Neural cell (in vitro differentiated cells): ENCODE data around the gene BTBD1. TPM values are rescaled to one million over a fixed set of nuclear protein-coding genes. Genes with fewer than 3 reads are reported as not detected.
A peak's percentile ranks its signal among the peaks of the same experiment; 100 is the strongest.

ENCODE experiments used
- H2AFZ ChIP-seq: fragments of 200-600, 300-800 bp; sonication (generic), shearing (Covaris generic); 2 replicates; pipeline ENCODE4 v1.6.0; 2014; ENCODE audit warnings: low read depth, mild to moderate bottlenecking, antibody characterized with exemption, low read length, moderate library complexity
- H3F3A ChIP-seq: fragments of 200-600 bp; shearing (Covaris generic); 2 replicates; pipeline ENCODE4 v1.6.1; 2016; ENCODE audit warnings: mild to moderate bottlenecking, moderate library complexity, mixed read lengths, antibody characterized with exemption, low read length; ENCODE audit not compliant: insufficient read depth, poor library complexity, severe bottlenecking
- H3K27ac ChIP-seq: fragments of 200-600, 300-800 bp; sonication (generic), shearing (Covaris generic); 2 replicates; pipeline ENCODE4 v1.5.1; 2014; ENCODE audit warnings: mild to moderate bottlenecking, low read length, moderate library complexity
- H3K27me3 ChIP-seq: fragments of 300-800, 200-600 bp; sonication (generic), shearing (Covaris generic); 2 replicates; pipeline ENCODE4 v1.6.0; 2014; ENCODE audit warnings: mild to moderate bottlenecking, low read depth, low read length, moderate library complexity; ENCODE audit not compliant: insufficient read depth
- H3K36me3 ChIP-seq: fragments of 300-800, 200-600 bp; sonication (generic), shearing (Covaris generic); 2 replicates; pipeline ENCODE4 v1.5.1; 2014; ENCODE audit warnings: mild to moderate bottlenecking, antibody characterized with exemption, low read length, moderate library complexity; ENCODE audit not compliant: insufficient read depth
- H3K4me2 ChIP-seq: fragments of 300-800, 200-600 bp; sonication (generic), shearing (Covaris generic); 2 replicates; pipeline ENCODE4 v1.6.0; 2014; ENCODE audit warnings: mild to moderate bottlenecking, low read length
- H3K4me3 ChIP-seq: fragments of 300-800, 200-600 bp; sonication (generic), shearing (Covaris generic); 2 replicates; pipeline ENCODE4 v1.5.1; 2014; ENCODE audit warnings: mild to moderate bottlenecking, low read length, moderate library complexity
- H3K79me2 ChIP-seq: fragments of 200-600 bp; shearing (Covaris generic); replicated peaks from 2 replicates; pipeline ENCODE4 v1.6.0; 2014; ENCODE audit warnings: mild to moderate bottlenecking, low read length, moderate library complexity; ENCODE audit not compliant: insufficient read depth
- H3K9ac ChIP-seq: fragments of 300-800, 200-600 bp; sonication (generic), shearing (Covaris generic); 2 replicates; pipeline ENCODE4 v1.6.1; 2016; ENCODE audit warnings: mild to moderate bottlenecking, low read length, mixed read lengths
- H3K9me2 ChIP-seq: fragments of 200-600 bp; shearing (Covaris generic); 2 replicates; pipeline ENCODE4 v1.6.1; 2016; ENCODE audit warnings: mild to moderate bottlenecking, low read length, mixed read lengths; ENCODE audit not compliant: insufficient read depth
- H3K9me3 ChIP-seq: fragments of 200-600, 300-800 bp; sonication (generic), shearing (Covaris generic); 2 replicates; pipeline ENCODE4 v1.6.1; 2016; ENCODE audit warnings: mild to moderate bottlenecking, mixed run types, low read length, moderate library complexity, mixed read lengths
- H4K20me1 ChIP-seq: fragments of 200-600 bp; shearing (Covaris generic); 2 replicates; pipeline ENCODE4 v1.6.1; 2016; ENCODE audit warnings: mild to moderate bottlenecking, mixed run types; ENCODE audit not compliant: insufficient read depth
- EP300 ChIP-seq: fragments of 450-650 bp; conservative IDR thresholded peaks from 2 replicates; pipeline ENCODE4 v1.6.1; 2014; ENCODE audit warnings: antibody characterized with exemption, mild to moderate bottlenecking, moderate library complexity; ENCODE audit not compliant: poor library complexity, severe bottlenecking
- EZH2 ChIP-seq: fragments of 200-600, 300-800 bp; shearing (Covaris generic), sonication (generic); IDR thresholded peaks from 2 replicates; pipeline ENCODE4 v1.6.1; 2014; ENCODE audit warnings: antibody characterized with exemption, low read length, borderline replicate concordance, mild to moderate bottlenecking; ENCODE audit not compliant: insufficient read depth, poor library complexity, severe bottlenecking
- MXI1 ChIP-seq: fragments of 450-650 bp; conservative IDR thresholded peaks from 2 replicates; pipeline ENCODE4 v1.6.1; 2014; ENCODE audit warnings: antibody characterized with exemption, mild to moderate bottlenecking; ENCODE audit not compliant: poor library complexity, severe bottlenecking
- POLR2AphosphoS5 ChIP-seq: IDR thresholded peaks from 2 replicates; pipeline ENCODE4 v1.6.1; 2012
- RAD21 ChIP-seq: fragments of 450-650 bp; conservative IDR thresholded peaks from 2 replicates; pipeline ENCODE4 v1.6.1; 2014; ENCODE audit warnings: antibody characterized with exemption, mild to moderate bottlenecking, moderate library complexity
- SMC3 ChIP-seq: fragments of 450-650 bp; conservative IDR thresholded peaks from 2 replicates; pipeline ENCODE4 v1.6.1; 2014; ENCODE audit warnings: antibody characterized with exemption, mild to moderate bottlenecking, moderate library complexity; ENCODE audit not compliant: poor library complexity
- TAF1 ChIP-seq: IDR thresholded peaks from 2 replicates; pipeline ENCODE4 v1.6.1; 2012; ENCODE audit warnings: low read depth
- polyA plus RNA-seq: library from polyadenylated mRNA; depleted of rRNA; stranded (reverse); fragments of >200 nt; gene quantifications from 2 replicates; pipeline ENCODE4 v1.2.3, GENCODE V29; 2014
- TF ChIP-seq, protein P1 (sequence below): fragments of 450-650 bp; IDR thresholded peaks from 2 replicates; pipeline ENCODE4 v1.5.1; 2014; ENCODE audit warnings: antibody characterized with exemption, mild to moderate bottlenecking, moderate library complexity; ENCODE audit not compliant: poor library complexity, severe bottlenecking
- TF ChIP-seq, protein P2 (sequence below): IDR thresholded peaks from 2 replicates; pipeline ENCODE4 v1.6.1; 2012; ENCODE audit warnings: borderline replicate concordance

BTBD1 gene
- polyA plus RNA-seq, 1 donor from 2014 or later = 153 TPM

DNA sequence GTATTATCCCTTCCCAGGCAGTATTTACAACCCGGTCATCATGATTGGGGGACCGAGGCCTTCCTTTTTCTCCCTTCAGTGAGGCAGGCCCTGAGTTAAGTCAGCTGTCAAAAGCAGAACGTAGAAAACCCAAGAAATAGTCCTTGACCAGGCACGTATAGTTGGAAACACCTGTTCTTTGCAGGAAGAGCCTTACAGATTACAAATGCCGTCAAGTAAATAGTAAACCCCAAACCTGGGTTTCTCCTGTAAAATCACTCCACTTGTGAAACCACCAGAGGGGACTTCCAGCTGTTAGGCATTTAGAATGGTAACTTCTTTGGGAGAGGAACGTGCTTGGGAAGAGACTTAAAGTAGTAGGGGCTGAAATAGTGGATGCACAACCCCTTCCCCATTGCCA is 1.0 kb upstream of the BTBD1 start:
- H3K27ac ChIP-seq = no peak overlapping the region
- peaks cover 31% of the 10 kb centered on the region for H3K79me2 ChIP-seq

DNA sequence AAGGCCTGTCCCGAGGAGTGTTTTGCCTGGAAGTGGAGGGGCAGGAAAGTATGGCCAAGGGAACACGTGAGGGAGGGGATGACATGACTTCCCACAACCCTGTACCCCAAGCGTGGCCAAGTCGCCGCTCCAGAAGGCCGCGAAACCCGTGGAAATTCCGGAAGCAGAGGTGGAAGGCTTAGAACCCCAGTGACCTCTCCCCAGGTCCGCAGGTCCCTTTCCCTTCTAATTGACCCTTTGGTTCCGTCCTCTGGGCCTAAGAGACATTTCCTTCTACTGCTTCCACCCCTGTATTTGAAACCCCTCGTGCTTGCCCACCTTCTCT is 548 bp upstream of the BTBD1 start:
- TF ChIP-seq RAD21 (no peak), TAF1 (no peak)
- TF ChIP-seq, protein P1, sequence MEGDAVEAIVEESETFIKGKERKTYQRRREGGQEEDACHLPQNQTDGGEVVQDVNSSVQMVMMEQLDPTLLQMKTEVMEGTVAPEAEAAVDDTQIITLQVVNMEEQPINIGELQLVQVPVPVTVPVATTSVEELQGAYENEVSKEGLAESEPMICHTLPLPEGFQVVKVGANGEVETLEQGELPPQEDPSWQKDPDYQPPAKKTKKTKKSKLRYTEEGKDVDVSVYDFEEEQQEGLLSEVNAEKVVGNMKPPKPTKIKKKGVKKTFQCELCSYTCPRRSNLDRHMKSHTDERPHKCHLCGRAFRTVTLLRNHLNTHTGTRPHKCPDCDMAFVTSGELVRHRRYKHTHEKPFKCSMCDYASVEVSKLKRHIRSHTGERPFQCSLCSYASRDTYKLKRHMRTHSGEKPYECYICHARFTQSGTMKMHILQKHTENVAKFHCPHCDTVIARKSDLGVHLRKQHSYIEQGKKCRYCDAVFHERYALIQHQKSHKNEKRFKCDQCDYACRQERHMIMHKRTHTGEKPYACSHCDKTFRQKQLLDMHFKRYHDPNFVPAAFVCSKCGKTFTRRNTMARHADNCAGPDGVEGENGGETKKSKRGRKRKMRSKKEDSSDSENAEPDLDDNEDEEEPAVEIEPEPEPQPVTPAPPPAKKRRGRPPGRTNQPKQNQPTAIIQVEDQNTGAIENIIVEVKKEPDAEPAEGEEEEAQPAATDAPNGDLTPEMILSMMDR = no peak
- H3K79me2 ChIP-seq = peaks cover 33% of the 10 kb centered on the region
- peak overlapping the region; percentile 79 for H3K27ac ChIP-seq
- H3K9ac ChIP-seq = peak overlapping the region; percentile 88
- no peaks in the 10 kb centered on the region for H3F3A ChIP-seq
- H3K4me3 ChIP-seq = peak overlapping the region; percentile 72
- no peaks in the 10 kb centered on the region for H3K9me2 ChIP-seq
- H4K20me1 ChIP-seq = no peaks in the 10 kb centered on the region
- peak overlapping the region; percentile 93 for H2AFZ ChIP-seq
- H3K4me2 ChIP-seq = peak overlapping the region; percentile 55
- no peaks in the 10 kb centered on the region for H3K9me3 ChIP-seq
- no peaks in the 10 kb centered on the region for H3K27me3 ChIP-seq
- H3K36me3 ChIP-seq = no peaks in the 10 kb centered on the region

More for the DNA sequence above, 1.0 kb upstream of the BTBD1 start:
- Histone ChIP-seq H3K27me3 (no peaks in the 10 kb centered on the region), H3K9me2 (no peaks in the 10 kb centered on the region), H4K20me1 (no peaks in the 10 kb centered on the region), H3F3A (no peaks in the 10 kb centered on the region), H3K36me3 (no peaks in the 10 kb centered on the region), H3K4me2 (no peak overlapping the region), H3K4me3 (no peak overlapping the region), H3K9ac (no peak overlapping the region), H2AFZ (no peak overlapping the region), H3K9me3 (no peaks in the 10 kb centered on the region)
- TF ChIP-seq, protein P2, sequence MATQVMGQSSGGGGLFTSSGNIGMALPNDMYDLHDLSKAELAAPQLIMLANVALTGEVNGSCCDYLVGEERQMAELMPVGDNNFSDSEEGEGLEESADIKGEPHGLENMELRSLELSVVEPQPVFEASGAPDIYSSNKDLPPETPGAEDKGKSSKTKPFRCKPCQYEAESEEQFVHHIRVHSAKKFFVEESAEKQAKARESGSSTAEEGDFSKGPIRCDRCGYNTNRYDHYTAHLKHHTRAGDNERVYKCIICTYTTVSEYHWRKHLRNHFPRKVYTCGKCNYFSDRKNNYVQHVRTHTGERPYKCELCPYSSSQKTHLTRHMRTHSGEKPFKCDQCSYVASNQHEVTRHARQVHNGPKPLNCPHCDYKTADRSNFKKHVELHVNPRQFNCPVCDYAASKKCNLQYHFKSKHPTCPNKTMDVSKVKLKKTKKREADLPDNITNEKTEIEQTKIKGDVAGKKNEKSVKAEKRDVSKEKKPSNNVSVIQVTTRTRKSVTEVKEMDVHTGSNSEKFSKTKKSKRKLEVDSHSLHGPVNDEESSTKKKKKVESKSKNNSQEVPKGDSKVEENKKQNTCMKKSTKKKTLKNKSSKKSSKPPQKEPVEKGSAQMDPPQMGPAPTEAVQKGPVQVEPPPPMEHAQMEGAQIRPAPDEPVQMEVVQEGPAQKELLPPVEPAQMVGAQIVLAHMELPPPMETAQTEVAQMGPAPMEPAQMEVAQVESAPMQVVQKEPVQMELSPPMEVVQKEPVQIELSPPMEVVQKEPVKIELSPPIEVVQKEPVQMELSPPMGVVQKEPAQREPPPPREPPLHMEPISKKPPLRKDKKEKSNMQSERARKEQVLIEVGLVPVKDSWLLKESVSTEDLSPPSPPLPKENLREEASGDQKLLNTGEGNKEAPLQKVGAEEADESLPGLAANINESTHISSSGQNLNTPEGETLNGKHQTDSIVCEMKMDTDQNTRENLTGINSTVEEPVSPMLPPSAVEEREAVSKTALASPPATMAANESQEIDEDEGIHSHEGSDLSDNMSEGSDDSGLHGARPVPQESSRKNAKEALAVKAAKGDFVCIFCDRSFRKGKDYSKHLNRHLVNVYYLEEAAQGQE = no peak
- no peak for TF ChIP-seq SMC3
- TF ChIP-seq MXI1 = no peak
- TF ChIP-seq, protein P1 = no peak
- no peak for TF ChIP-seq TAF1
- TF ChIP-seq RAD21 = no peak
- TF ChIP-seq EP300 = no peak
- TF ChIP-seq EZH2 = no peak
- no peak for TF ChIP-seq POLR2AphosphoS5
